Body of pancreas (tissue), 4 donors: ENCODE data around the gene KLF9.

Experiments used
- POLR2A ChIP-seq, 3 donors: fragments of 450-650 bp; IDR thresholded peaks; one replicate each; pipeline ENCODE4 v1.6.1; 2016; ENCODE audit warnings: antibody characterized with exemption in 3 of 3, mild to moderate bottlenecking in 2 of 3
- TF ChIP-seq, protein P1 (sequence below), 7 experiments: fragments of 450-650 bp in 4 of 7; fragments of 200-600 bp in 3 of 7; sonication (generic) in 3 of 7; IDR thresholded peaks; one replicate each; pipeline ENCODE4 v1.5.1; 2016 to 2019; ENCODE audit warnings: antibody characterized with exemption in 7 of 7

GRCh38 chr9:70412832-70413463 lies 1.5 kb downstream of the KLF9 start:
- TF ChIP-seq, protein P1, sequence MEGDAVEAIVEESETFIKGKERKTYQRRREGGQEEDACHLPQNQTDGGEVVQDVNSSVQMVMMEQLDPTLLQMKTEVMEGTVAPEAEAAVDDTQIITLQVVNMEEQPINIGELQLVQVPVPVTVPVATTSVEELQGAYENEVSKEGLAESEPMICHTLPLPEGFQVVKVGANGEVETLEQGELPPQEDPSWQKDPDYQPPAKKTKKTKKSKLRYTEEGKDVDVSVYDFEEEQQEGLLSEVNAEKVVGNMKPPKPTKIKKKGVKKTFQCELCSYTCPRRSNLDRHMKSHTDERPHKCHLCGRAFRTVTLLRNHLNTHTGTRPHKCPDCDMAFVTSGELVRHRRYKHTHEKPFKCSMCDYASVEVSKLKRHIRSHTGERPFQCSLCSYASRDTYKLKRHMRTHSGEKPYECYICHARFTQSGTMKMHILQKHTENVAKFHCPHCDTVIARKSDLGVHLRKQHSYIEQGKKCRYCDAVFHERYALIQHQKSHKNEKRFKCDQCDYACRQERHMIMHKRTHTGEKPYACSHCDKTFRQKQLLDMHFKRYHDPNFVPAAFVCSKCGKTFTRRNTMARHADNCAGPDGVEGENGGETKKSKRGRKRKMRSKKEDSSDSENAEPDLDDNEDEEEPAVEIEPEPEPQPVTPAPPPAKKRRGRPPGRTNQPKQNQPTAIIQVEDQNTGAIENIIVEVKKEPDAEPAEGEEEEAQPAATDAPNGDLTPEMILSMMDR (IDR thresholded peaks at IDR 0.05): no peak
- no peak for TF ChIP-seq POLR2A (IDR thresholded peaks at IDR 0.05)
